Activated CD8-positive, alpha-beta memory T cell treated with anti-CD3 and anti-CD28 coated beads, Interleukin-2, amount 50 U/mL, for 24 hours (primary cell): Measurements from ENCODE around the gene NLRP8.
"Not testable (repeated sequence)": the region's sequence is repeated elsewhere in the genome, so short reads cannot be mapped to it uniquely, and the experiment has no call there.

Experiments
- DNase-seq: peaks from one replicate; pipeline ENCODE4 v3.0.0-alpha.2; 2020; ENCODE audit errors: extremely low read depth

Gene NLRP8

GRCh38 chr19:55973982-55974381, 26.4 kb downstream of the NLRP8 start:
- DNase-seq: no peak

GRCh38 chr19:55980415-55980814, 32.8 kb downstream of the NLRP8 start:
- no peak for DNase-seq

DNA sequence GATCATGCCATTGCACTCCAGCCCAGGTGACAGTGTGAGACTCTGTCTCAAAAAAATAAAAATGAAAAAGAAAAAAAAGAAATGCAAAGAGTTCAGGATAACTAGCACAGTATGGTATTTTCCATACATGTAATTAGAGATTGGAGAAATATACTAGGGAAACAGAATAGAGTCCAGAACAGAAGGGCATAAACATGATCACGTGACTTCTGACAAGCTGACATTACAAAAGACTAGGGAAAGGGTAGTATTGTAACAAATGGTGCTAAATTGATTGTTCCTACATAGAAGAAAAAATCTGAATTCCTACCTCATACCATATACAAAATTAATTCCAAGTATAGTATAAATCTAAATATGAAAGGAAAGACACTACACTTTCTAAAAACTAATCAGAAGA, 37.6 kb downstream of the NLRP8 start:
- DNase-seq: no peak

DNA sequence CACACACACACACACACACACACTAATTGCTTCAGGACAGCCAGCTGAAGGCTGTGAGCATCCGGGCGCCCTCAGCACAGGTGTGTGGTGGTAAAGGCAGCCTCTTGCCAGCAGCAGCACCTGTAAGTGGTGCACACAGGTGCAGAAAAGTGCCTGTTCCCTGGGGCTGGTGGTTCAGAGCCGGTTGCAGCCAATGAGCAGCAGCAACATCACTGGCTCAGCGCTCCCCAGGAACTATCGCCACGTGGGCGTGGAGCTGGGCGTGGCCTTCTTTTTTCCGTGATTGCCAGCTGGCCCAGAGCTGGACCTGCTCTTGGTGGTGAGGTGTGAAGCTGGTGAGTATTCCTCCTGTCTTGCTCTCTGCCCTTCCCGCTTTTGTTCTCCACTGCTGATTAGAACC, 38.9 kb downstream of the NLRP8 start, which contains the start of gene NLRP5:
Gene NLRP5 (plus strand): TSS at position 289 of the 400 bp plus-strand sequence.
- DNase-seq: no peak

GRCh38 chr19:55990831-55991230, 43.2 kb downstream of the NLRP8 start:
- DNase-seq: no peak

GRCh38 chr19:55993492-55993891, 45.9 kb downstream of the NLRP8 start:
- DNase-seq: no peak

GRCh38 chr19:56014765-56015164, 67.1 kb downstream of the NLRP8 start:
- DNase-seq: no peak

DNA sequence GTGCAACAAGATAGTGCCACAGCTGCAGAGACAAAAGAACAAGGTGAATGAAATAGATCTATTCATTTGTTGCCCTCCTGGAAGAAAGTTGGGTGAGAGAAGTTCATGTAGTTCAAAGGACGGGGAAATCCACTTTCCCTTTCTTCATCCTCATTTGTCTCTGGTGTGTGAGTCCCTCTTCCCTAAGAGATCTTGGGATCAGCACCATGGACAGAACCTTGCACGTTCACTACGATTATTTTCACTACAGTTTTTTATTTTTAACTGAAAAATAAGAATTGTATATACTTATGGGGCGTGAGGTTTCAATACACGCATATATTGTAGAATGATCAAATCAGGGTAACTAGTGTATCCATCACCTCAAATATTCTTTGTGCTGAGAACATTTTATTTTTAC, 68.1 kb downstream of the NLRP8 start:
- DNase-seq: no peak

GRCh38 chr19:56019325-56019724, 71.7 kb downstream of the NLRP8 start:
- DNase-seq: not testable (repeated sequence)

DNA sequence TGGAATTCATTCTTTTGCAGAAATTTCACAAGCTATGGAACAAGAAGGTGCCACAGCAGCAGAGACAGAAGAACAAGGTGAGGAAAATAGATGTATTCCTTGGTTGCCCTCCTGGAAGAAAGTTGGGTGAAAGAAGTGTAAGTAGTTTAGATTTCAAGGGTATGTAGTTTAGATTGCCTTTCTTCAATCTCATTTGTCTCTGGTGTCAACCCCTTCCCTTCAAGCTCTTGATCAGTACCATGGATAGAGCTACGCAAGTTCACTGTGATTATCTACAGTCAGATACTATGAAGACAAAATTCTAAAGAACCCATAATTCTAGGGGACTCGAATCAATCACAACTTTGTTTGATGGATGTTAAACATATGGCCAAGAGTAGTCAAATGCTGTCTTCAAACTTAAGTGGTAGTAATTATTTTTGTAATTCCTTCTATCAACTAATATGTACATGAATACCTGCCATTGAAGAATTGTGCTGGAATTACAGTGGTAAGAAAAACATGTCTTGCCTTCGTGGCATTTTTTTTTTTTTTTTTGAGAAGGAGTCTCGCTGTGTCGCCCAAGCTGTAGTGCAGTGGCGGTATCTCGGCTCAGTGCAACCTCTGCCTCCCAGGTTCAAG, 72.8 kb downstream of the NLRP8 start:
- not testable (repeated sequence) for DNase-seq

- no peak for DNase-seq
These were observed 79.1 kb downstream of the NLRP8 start for GRCh38 chr19:56026769-56027168.
